ENCODE data around the gene OR4C45.

GRCh38 chr11:50072226-50073112, 39.8 kb downstream of the OR4C45 start:
- no peak for TF ChIP-seq CTCF (IDR thresholded peaks at IDR 0.05; ENCODE audit: borderline replicate concordance, extremely low read depth, low read length, poor library complexity, severe bottlenecking)
- TF ChIP-seq EZH2 (IDR thresholded peaks at IDR 0.05; ENCODE audit: borderline replicate concordance, low read depth, low read length, severe bottlenecking), result no peak
